MV-4-11 (cell line): Measurements from ENCODE around the gene KIF12.
"Not testable (repeated sequence)": the region's sequence is repeated elsewhere in the genome, so short reads cannot be mapped to it uniquely, and the experiment has no call there.

Source experiments
- DNase-seq: peaks from one replicate; lab custom pipeline; 2025; lab: John Stamatoyannopoulos, UW

KIF12 gene

GRCh38 chr9:114046875-114047274 is 52.2 kb downstream of the KIF12 start:
- peak; percentile 42 for DNase-seq

GRCh38 chr9:114046237-114046755 is 52.8 kb downstream of the KIF12 start:
- DNase-seq = no peak

GRCh38 chr9:114043660-114044059 is 55.4 kb downstream of the KIF12 start:
- DNase-seq = not testable (repeated sequence)
